LNCaP clone FGC (cell line): ENCODE measurements around the gene GRAMD4.

Source experiments
- DNase-seq: peaks from one replicate; pipeline ENCODE4 v3.0.0-alpha.2; 2011; ENCODE audit warnings: low read depth
- H3K4me3 ChIP-seq: 2 replicates; pipeline ENCODE4 v1.5.1; 2011; ENCODE audit warnings: mild to moderate bottlenecking, low read depth, low read length, control low read depth
- TF ChIP-seq, protein P1 (sequence below): IDR thresholded peaks from 2 replicates; pipeline ENCODE4 v1.5.1; 2012; ENCODE audit warnings: mild to moderate bottlenecking; ENCODE audit not compliant: control insufficient read depth, insufficient read depth; ENCODE audit errors: extremely low read depth

Gene GRAMD4

GRCh38 chr22:46688949-46689348 is 68.8 kb downstream of the GRAMD4 start:
- no peak overlapping the region for H3K4me3 ChIP-seq
- TF ChIP-seq, protein P1, sequence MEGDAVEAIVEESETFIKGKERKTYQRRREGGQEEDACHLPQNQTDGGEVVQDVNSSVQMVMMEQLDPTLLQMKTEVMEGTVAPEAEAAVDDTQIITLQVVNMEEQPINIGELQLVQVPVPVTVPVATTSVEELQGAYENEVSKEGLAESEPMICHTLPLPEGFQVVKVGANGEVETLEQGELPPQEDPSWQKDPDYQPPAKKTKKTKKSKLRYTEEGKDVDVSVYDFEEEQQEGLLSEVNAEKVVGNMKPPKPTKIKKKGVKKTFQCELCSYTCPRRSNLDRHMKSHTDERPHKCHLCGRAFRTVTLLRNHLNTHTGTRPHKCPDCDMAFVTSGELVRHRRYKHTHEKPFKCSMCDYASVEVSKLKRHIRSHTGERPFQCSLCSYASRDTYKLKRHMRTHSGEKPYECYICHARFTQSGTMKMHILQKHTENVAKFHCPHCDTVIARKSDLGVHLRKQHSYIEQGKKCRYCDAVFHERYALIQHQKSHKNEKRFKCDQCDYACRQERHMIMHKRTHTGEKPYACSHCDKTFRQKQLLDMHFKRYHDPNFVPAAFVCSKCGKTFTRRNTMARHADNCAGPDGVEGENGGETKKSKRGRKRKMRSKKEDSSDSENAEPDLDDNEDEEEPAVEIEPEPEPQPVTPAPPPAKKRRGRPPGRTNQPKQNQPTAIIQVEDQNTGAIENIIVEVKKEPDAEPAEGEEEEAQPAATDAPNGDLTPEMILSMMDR, result no peak

GRCh38 chr22:46690146-46690545 is 70.0 kb downstream of the GRAMD4 start:
- no peak overlapping the region for H3K4me3 ChIP-seq
- TF ChIP-seq, protein P1, result no peak
- DNase-seq, result no peak

More at GRCh38 chr22:46688949-46689348, 68.8 kb downstream of the GRAMD4 start:
- no peak for DNase-seq

GRCh38 chr22:46691571-46691970 is 71.4 kb downstream of the GRAMD4 start:
- H3K4me3 ChIP-seq, result no peak overlapping the region
- DNase-seq, result no peak
- TF ChIP-seq, protein P1, result no peak

DNA sequence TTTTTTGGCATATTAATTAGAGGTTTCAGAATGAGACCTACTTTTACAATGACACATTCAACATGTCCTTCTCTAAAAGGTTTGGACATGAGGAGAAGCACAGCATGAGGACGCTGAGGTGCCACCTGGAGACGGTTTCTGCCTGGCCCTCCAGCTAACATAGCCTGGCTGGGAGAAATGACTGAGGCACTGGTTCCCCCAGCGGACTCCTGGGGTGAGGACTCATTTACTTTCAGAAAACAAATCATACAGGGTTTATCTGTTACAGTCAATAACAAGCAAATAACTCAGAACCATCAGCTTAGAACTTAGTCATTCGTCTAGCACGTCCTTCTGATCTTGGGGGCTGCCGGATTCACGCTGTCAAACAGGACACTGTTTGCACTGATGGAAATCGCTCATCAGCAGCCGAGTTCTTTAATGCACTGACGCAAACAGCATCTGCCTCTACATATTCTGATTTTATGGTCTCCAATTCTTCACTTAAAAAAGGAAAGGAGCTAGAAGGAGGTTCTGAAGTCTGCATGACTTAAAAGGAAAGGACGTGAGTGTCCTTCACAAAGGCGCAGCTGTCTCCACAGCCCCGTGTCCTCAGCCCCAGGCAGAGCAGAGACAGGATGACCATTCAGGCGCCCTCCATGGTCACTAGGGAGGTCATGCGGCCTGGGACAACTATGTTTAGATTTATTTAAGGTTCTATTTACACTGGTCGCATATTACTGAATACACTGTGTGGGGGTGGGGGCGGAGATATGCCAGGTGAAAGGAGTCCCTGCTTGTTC is 73.6 kb downstream of the GRAMD4 start:
- H3K4me3 ChIP-seq, result no peak overlapping the region
- TF ChIP-seq, protein P1, result no peak
- no peak for DNase-seq

DNA sequence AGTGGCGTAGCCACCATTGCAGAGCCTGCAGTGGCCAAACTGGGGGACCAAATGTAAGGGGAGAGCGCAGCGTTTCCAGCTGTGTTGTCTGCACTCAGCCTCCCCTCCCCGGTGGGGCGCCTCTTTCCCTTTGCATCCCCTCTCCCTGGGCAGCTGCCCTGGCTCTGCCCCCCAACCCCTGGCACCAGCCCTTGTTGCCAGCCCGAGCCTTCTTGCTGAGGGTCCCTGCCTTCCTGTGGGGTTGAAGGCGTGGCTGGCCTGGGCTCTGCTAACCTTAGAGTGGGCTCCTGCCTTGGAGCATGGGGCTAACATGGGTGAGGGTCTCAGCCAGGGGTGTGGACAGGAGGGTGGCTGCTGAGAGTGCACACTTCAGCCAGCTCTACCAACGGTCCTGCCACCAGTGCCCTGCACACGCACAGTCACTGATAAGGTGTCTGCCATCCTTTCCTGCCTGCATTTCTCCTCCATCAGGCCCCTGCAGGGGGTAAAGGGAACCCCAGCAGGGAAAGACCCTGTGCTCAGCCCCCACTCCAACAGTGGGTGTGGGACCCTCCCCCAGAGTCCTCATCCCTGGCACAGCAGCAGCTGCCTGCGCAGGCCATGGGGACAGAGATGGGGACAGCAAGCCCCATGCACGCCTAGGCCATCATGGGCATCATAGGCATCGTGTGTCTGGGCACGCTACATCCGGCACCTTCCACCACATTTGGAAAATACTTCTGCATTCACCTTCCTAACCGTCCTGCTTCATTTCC is 74.4 kb downstream of the GRAMD4 start:
- H3K4me3 ChIP-seq, result no peak overlapping the region
- DNase-seq, result no peak
- TF ChIP-seq, protein P1, result no peak

DNA sequence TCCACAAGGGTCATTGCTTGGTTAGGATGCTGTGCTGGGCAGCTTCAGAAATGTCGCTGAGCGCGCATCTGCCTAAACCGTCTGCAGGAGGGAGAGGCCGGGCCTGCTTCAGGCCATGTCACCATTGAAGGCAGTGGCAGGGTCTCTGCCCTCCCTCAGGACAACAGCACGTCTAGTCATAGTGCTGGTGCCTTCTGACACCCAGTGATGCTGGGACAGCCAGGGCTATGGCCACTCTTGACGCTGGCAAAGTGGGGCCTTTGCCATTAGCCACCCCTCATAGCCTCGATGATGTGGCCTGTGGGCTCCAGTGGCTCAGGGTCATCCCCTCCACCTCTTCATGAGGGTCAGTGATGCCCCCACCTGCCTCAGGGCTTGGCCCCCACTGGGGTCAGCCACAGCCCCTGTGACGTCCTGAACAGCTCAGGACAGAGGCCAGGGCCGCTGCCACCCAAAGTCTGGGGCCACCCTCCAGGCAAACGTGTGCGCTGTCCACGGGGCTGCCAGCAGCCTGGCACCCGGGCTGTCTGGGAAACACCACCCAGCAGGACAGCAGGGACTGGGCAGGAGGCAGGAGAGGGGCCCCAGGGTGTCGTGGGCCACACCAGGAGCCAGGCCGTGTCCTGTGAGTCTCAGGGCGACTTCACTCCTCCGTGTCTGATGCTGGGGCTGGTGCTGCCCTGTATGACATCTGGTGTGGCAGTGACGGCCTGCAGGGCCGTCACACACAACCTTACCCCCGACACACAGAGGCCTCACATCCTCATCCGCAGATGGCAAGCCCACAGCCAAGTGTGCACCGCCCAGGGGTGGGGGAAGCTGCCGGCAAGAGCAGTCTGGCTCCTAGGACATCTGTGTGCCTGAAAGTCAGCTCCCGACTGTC is 75.4 kb downstream of the GRAMD4 start:
- H3K4me3 ChIP-seq, result no peak overlapping the region
- TF ChIP-seq, protein P1, result no peak
- DNase-seq, result no peak
